ENCODE data around the gene VSIG10L2.

DNA sequence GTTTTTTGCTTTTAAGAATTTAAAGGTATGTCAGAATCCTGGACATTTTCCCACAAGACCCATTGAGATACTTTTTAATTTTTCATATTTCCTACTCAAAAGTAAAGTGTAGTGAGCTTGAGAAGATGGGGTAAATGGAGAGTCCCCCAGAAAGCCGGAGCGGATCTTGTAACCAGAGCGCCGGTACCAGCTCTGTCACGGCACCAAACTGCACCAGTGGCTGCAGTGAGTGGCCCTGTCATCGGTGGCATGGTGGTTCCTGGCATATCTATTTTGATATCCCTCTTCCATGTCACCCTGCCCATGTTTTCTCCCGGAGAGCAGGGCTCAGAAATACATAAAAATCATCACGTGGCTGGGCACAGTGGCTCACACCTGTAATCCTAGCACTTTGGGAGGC lies 22.2 kb upstream of the VSIG10L2 start:
- no peak for TF ChIP-seq TEAD4 (IDR thresholded peaks at IDR 0.05)
- TF ChIP-seq EP300 (IDR thresholded peaks at IDR 0.05; ENCODE audit: borderline replicate concordance), result no peak
- TF ChIP-seq, protein P1, sequence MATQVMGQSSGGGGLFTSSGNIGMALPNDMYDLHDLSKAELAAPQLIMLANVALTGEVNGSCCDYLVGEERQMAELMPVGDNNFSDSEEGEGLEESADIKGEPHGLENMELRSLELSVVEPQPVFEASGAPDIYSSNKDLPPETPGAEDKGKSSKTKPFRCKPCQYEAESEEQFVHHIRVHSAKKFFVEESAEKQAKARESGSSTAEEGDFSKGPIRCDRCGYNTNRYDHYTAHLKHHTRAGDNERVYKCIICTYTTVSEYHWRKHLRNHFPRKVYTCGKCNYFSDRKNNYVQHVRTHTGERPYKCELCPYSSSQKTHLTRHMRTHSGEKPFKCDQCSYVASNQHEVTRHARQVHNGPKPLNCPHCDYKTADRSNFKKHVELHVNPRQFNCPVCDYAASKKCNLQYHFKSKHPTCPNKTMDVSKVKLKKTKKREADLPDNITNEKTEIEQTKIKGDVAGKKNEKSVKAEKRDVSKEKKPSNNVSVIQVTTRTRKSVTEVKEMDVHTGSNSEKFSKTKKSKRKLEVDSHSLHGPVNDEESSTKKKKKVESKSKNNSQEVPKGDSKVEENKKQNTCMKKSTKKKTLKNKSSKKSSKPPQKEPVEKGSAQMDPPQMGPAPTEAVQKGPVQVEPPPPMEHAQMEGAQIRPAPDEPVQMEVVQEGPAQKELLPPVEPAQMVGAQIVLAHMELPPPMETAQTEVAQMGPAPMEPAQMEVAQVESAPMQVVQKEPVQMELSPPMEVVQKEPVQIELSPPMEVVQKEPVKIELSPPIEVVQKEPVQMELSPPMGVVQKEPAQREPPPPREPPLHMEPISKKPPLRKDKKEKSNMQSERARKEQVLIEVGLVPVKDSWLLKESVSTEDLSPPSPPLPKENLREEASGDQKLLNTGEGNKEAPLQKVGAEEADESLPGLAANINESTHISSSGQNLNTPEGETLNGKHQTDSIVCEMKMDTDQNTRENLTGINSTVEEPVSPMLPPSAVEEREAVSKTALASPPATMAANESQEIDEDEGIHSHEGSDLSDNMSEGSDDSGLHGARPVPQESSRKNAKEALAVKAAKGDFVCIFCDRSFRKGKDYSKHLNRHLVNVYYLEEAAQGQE (IDR thresholded peaks at IDR 0.05; ENCODE audit: low read depth), result no peak
- no peak for TF ChIP-seq FOXM1 (IDR thresholded peaks at IDR 0.05; ENCODE audit: borderline replicate concordance, low read depth)
- no peak for TF ChIP-seq RAD21 (IDR thresholded peaks at IDR 0.05; ENCODE audit: low read depth)
- TF ChIP-seq CEBPB (IDR thresholded peaks at IDR 0.05), result no peak
- TF ChIP-seq CREB1 (IDR thresholded peaks at IDR 0.05; ENCODE audit: low read depth), result no peak
- no peak for TF ChIP-seq TAF1 (IDR thresholded peaks at IDR 0.05; ENCODE audit: low read depth)
- TF ChIP-seq, protein P2, sequence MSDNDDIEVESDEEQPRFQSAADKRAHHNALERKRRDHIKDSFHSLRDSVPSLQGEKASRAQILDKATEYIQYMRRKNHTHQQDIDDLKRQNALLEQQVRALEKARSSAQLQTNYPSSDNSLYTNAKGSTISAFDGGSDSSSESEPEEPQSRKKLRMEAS (IDR thresholded peaks at IDR 0.05), result no peak
- no peak for TF ChIP-seq EGR1 (IDR thresholded peaks at IDR 0.05)
